GM18505 (cell line): ENCODE measurements around the gene SGCD.
A peak's percentile ranks its signal among the peaks of the same experiment; 100 is the strongest.

Experiments used
- ATAC-seq: cut with Tn5 transposase; IDR thresholded peaks from one replicate; pipeline ENCODE4 v1.9.1; 2021; ENCODE audit not compliant: unreplicated experiment
- POLR2A ChIP-seq: IDR thresholded peaks from 4 replicates; pipeline ENCODE4 v1.6.1; 2011; ENCODE audit warnings: borderline replicate concordance; ENCODE audit not compliant: insufficient read depth, insufficient read length; ENCODE audit errors: extremely low read depth

The SGCD gene

GRCh38 chr5:156803404-156803803 lies 476.4 kb downstream of the SGCD start:
- ATAC-seq, result no peak
- TF ChIP-seq POLR2A, result no peak

- no peak for ATAC-seq
- no peak for TF ChIP-seq POLR2A
Measured at GRCh38 chr5:156812959-156813358, 486.0 kb downstream of the SGCD start.

- ATAC-seq, result peak; percentile 88
- TF ChIP-seq POLR2A, result no peak
Measured at GRCh38 chr5:156815988-156816599, 489.1 kb downstream of the SGCD start.
